HepG2 (cell line): ENCODE results near the gene UPB1. TPM values are rescaled to one million over a fixed set of nuclear protein-coding genes. Genes with fewer than 3 reads are reported as not detected.

Experiments
- ASH2L ChIP-seq: fragments of 300-600, 200-600 bp; sonication (generic); IDR thresholded peaks from 2 replicates; pipeline ENCODE4 v1.7.0; 2017; ENCODE audit warnings: low read depth, mild to moderate bottlenecking, moderate library complexity, mixed read lengths, low read length; ENCODE audit not compliant: insufficient read length
- ATF7-NPFF ChIP-seq: sonication (generic); formaldehyde crosslinking; IDR thresholded peaks from 2 replicates; pipeline ENCODE4 v1.8.1; 2023; ENCODE audit warnings: mild to moderate bottlenecking, low read depth, missing genetic modification reagents, moderate library complexity
- ATRX ChIP-seq: sonication (generic); formaldehyde crosslinking; IDR thresholded peaks from 2 replicates; pipeline ENCODE4 v1.4.0; 2020; ENCODE audit warnings: missing genetic modification reagents, borderline replicate concordance
- FOXK2 ChIP-seq: fragments of 450-650 bp; IDR thresholded peaks from 2 replicates; pipeline ENCODE4 v1.6.1; 2016
- GZF1 ChIP-seq: sonication (generic); formaldehyde crosslinking; IDR thresholded peaks from 2 replicates; pipeline ENCODE4 v1.5.1; 2020; ENCODE audit warnings: mild to moderate bottlenecking, missing genetic modification reagents
- HCFC1 ChIP-seq: fragments of 150-350 bp; IDR thresholded peaks from 2 replicates; pipeline ENCODE4 v1.6.1; 2014; ENCODE audit warnings: low read depth, low read length
- HMGXB4 ChIP-seq, 2 experiments: sonication (generic) in 1 of 2; formaldehyde crosslinking in 1 of 2; IDR thresholded peaks; 2 replicates each; pipeline versions ENCODE4 v1.4.0 to v1.6.1; 2018 to 2020; ENCODE audit warnings: missing genetic modification reagents in 2 of 2, borderline replicate concordance in 1 of 2, low read depth in 1 of 2, mild to moderate bottlenecking in 1 of 2, missing biosample characterization in 1 of 2
- HNF4A ChIP-seq: sonication (generic); formaldehyde crosslinking; IDR thresholded peaks from 2 replicates; pipeline ENCODE4 v1.4.0; 2020; ENCODE audit warnings: missing genetic modification reagents
- HOXD1 ChIP-seq: sonication (generic); formaldehyde crosslinking; IDR thresholded peaks from 2 replicates; pipeline ENCODE4 v1.5.0; 2020; ENCODE audit warnings: missing genetic modification reagents
- IKZF4 ChIP-seq: sonication (generic); formaldehyde crosslinking; IDR thresholded peaks from 2 replicates; pipeline ENCODE4 v1.5.1; 2020; ENCODE audit warnings: borderline replicate concordance, mild to moderate bottlenecking, low read depth, missing genetic modification reagents; ENCODE audit errors: not compliant biosample characterization
- KDM2A ChIP-seq: sonication (generic); formaldehyde crosslinking; IDR thresholded peaks from 2 replicates; pipeline ENCODE4 v1.4.0; 2020; ENCODE audit warnings: low read depth, missing genetic modification reagents, borderline replicate concordance
- MIER3 ChIP-seq: IDR thresholded peaks from 2 replicates; pipeline ENCODE4 v1.6.1; 2016; ENCODE audit warnings: missing compliant biosample characterization, borderline replicate concordance
- NFKB2 ChIP-seq: sonication (generic); formaldehyde crosslinking; IDR thresholded peaks from 2 replicates; pipeline ENCODE4 v1.4.0; 2020; ENCODE audit warnings: missing genetic modification reagents, borderline replicate concordance
- NR2C2 ChIP-seq: sonication (generic); formaldehyde crosslinking; IDR thresholded peaks from 2 replicates; pipeline ENCODE4 v1.4.0; 2020; ENCODE audit warnings: missing genetic modification reagents, mild to moderate bottlenecking, moderate library complexity, borderline replicate concordance
- PCBP1 ChIP-seq: fragments of 200-400 bp; formaldehyde crosslinking; IDR thresholded peaks from 2 replicates; pipeline ENCODE4 v1.6.1; 2017; ENCODE audit warnings: mild to moderate bottlenecking, low read depth, low read length, borderline replicate concordance
- POGZ ChIP-seq: sonication (generic); formaldehyde crosslinking; IDR thresholded peaks from 2 replicates; pipeline ENCODE4 v1.4.0; 2020; ENCODE audit warnings: mild to moderate bottlenecking, missing genetic modification reagents
- RFX3 ChIP-seq: IDR thresholded peaks from 2 replicates; pipeline ENCODE4 v1.6.1; 2016; ENCODE audit warnings: missing biosample characterization, missing genetic modification reagents
- SKI ChIP-seq: fragments of 450-650 bp; IDR thresholded peaks from one replicate; pipeline ENCODE4 v1.6.1; 2018; ENCODE audit warnings: mild to moderate bottlenecking; ENCODE audit not compliant: partially characterized antibody
- SMC3 ChIP-seq: IDR thresholded peaks from 2 replicates; pipeline ENCODE4 v1.6.1; 2011; ENCODE audit warnings: low read length, improper control_type of control experiment
- SRSF4 ChIP-seq: fragments of 200-400 bp; formaldehyde crosslinking; IDR thresholded peaks from one replicate; pipeline ENCODE4 v1.6.1; 2018; ENCODE audit warnings: mild to moderate bottlenecking, low read depth, low read length, moderate library complexity; ENCODE audit not compliant: poor library complexity, severe bottlenecking
- STAT5B ChIP-seq: sonication (generic); formaldehyde crosslinking; IDR thresholded peaks from 2 replicates; pipeline ENCODE4 v1.4.0; 2020; ENCODE audit warnings: missing genetic modification reagents
- ZBTB1 ChIP-seq: sonication (generic); formaldehyde crosslinking; IDR thresholded peaks from 2 replicates; pipeline ENCODE4 v1.4.0; 2020; ENCODE audit warnings: missing genetic modification reagents, borderline replicate concordance
- ZBTB20 ChIP-seq: sonication (generic); formaldehyde crosslinking; IDR thresholded peaks from 2 replicates; pipeline ENCODE4 v1.8.1; 2023; ENCODE audit warnings: missing genetic modification reagents, low read depth, mild to moderate bottlenecking, borderline replicate concordance
- ZFP90 ChIP-seq: sonication (generic); formaldehyde crosslinking; IDR thresholded peaks from 2 replicates; pipeline ENCODE4 v1.8.0; 2022; ENCODE audit warnings: missing genetic modification reagents, mild to moderate bottlenecking, inconsistent platforms, borderline replicate concordance
- ZNF17 ChIP-seq: sonication (generic); formaldehyde crosslinking; IDR thresholded peaks from 2 replicates; pipeline ENCODE4 v1.5.0; 2020; ENCODE audit warnings: mild to moderate bottlenecking, missing genetic modification reagents
- ZNF207 ChIP-seq: fragments of 450-650 bp; IDR thresholded peaks from 2 replicates; pipeline ENCODE4 v1.6.1; 2016; ENCODE audit warnings: antibody characterized with exemption, borderline replicate concordance
- ZNF335 ChIP-seq: sonication (generic); formaldehyde crosslinking; IDR thresholded peaks from 2 replicates; pipeline ENCODE4 v1.4.0; 2020; ENCODE audit warnings: missing genetic modification reagents
- ZNF552 ChIP-seq: sonication (generic); formaldehyde crosslinking; IDR thresholded peaks from 2 replicates; pipeline ENCODE4 v1.9.0; 2022; ENCODE audit warnings: missing genetic modification reagents, mild to moderate bottlenecking, borderline replicate concordance
- ZNF562 ChIP-seq: sonication (generic); formaldehyde crosslinking; IDR thresholded peaks from 2 replicates; pipeline ENCODE4 v1.8.0; 2022; ENCODE audit warnings: missing genetic modification reagents, borderline replicate concordance
- ZNF629 ChIP-seq: sonication (generic); formaldehyde crosslinking; conservative IDR thresholded peaks from 2 replicates; pipeline ENCODE4 v1.5.0; 2020; ENCODE audit warnings: missing genetic modification reagents
- polyA plus RNA-seq, 8 experiments: library from polyadenylated mRNA; depleted of rRNA in 3 of 8; stranded (reverse) in 7 of 8; unstranded in 1 of 8; fragments of >200 nt; fragmentation: Illumina TruSeq in 4 of 8; extraction: Trizol in 4 of 8; gene quantifications; 2 replicates each; pipeline versions ENCODE4 v1.2.1 to v1.2.3, GENCODE V29; 2011 to 2016; ENCODE audit warnings: low read depth in 4 of 8, missing spikeins in 1 of 8, mixed read lengths in 1 of 8; ENCODE audit not compliant: insufficient read depth in 1 of 8
- total RNA-seq, 5 experiments: library from RNA; depleted of rRNA; stranded (reverse); fragments of >200 nt; fragmentation: Illumina TruSeq; extraction: Trizol; gene quantifications; 2 replicates each; pipeline ENCODE4 v1.2.3, GENCODE V29; 2016; ENCODE audit warnings: low read depth in 1 of 5

Gene UPB1
- total and polyA plus RNA-seq, 2 of the 13 experiments (the other 11 are each of a cell fraction or from before 2014, with no cell fraction given): 0.38 to 1.2 TPM

DNA sequence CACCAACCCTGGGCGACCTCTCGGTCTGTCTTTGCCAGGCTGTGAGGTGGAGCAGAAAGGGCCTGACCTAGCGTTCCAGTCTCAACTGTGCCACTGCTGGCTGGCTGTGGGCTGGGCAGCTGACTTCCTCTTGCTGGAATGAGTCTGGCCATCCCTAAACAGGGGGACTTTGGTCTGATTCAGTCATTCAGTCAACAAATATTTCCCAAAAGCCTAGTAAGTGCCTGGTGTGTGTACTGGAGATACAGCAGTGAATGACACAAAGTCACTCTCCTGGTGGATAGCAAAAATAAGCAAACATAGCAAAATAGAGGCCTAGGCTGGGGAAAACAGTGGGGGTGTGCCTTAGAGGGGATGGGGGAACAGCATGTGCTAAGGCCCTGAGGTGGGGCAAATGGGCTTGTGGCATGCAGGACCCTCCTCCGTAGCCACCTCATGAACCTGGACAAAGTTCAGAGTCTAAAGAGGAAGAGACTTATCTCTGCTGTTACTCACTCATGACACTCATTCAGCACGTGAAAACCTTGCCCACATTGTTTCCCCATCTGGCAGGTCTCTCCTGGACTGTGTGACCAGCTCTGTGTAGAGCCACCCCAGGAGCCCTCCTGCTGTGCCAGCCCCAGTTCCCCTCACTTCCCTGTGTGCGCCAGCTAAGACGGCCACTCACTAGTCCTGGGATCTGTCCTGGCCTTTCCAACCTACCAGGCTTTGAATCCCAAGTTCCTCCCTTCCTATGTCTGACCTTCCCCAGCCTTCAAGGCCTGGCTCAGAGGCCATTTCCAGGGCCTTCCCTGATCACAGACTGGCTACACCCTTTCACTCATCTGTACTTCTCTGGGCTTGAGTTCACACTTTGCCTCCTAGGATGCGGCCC, 55.1 kb downstream of the UPB1 start (continued):
- TF ChIP-seq ATF7-NPFF (no peak; the same call in 1 of the 2 replicates), PCBP1 (no peak), ZNF17 (CRISPR knock-in tag) (no peak), STAT5B (CRISPR knock-in tag) (0 out of 2 replicates have a peak, but pooled peaks have one; percentile 8), HNF4A (CRISPR knock-in tag) (peak; percentile 98), SRSF4 (no peak), RFX3 (CRISPR knock-in tag) (no peak), HOXD1 (CRISPR knock-in tag) (peak; percentile 47; the same call in 1 of the 2 replicates), POGZ (CRISPR knock-in tag) (peak; percentile 87), HMGXB4 (CRISPR knock-in tag; IDR thresholded peaks at IDR 0.05; ENCODE audit: borderline replicate concordance in 1 of 2, low read depth in 1 of 2) (peak; percentile 67 to 75; a peak in 3 of 4 replicates), SMC3 (0 out of 2 replicates have a peak, but pooled peaks have one; percentile 3), ZNF335 (CRISPR knock-in tag) (peak; percentile 58; the same call in 1 of the 2 replicates), ZNF207 (no peak), ATRX (CRISPR knock-in tag) (no peak), ZNF562 (CRISPR knock-in tag) (no peak), ASH2L (peak; percentile 97), ZBTB1 (no peak), ZNF552 (CRISPR knock-in tag) (peak; percentile 81), FOXK2 (peak; percentile 82), NFKB2 (CRISPR knock-in tag) (no peak; the same call in 1 of the 2 replicates), KDM2A (CRISPR knock-in tag) (peak; percentile 47; the same call in 1 of the 2 replicates), HCFC1 (no peak), IKZF4 (peak; percentile 4), ZFP90 (CRISPR knock-in tag) (peak; percentile 59; the same call in 1 of the 2 replicates), SKI (peak; percentile 90), ZBTB20 (CRISPR knock-in tag) (peak; percentile 83), NR2C2 (CRISPR knock-in tag) (peak; percentile 71), GZF1 (CRISPR knock-in tag) (no peak), ZNF629 (CRISPR knock-in tag) (peak; percentile 97), MIER3 (CRISPR knock-in tag) (0 out of 2 replicates have a peak, but pooled peaks have one; percentile 68)
